Astrocyte (in vitro differentiated cells and primary cell): ENCODE measurements around the gene GALNT8. TPM values are rescaled to one million over a fixed set of nuclear protein-coding genes. Genes with fewer than 3 reads are reported as not detected.

Experiments
- DNase-seq: peaks from one replicate; pipeline ENCODE4 v3.0.0-alpha.2; 2010; ENCODE audit warnings: low read depth
- FAIRE-seq: peaks from 2 replicates; lab custom pipeline; 2011; peaks lifted over from hg19 to GRCh38; lab: Jason Lieb, UNC
- H2AFZ ChIP-seq: 2 replicates; pipeline ENCODE4 v1.6.0; 2012; ENCODE audit warnings: low read depth, low read length, inconsistent platforms
- H3K27ac ChIP-seq: 2 replicates; pipeline ENCODE4 v1.5.1; 2011; ENCODE audit warnings: low read depth, low read length, inconsistent platforms
- H3K27me3 ChIP-seq: 2 replicates; pipeline ENCODE4 v1.6.0; 2011; ENCODE audit warnings: low read length, inconsistent platforms; ENCODE audit not compliant: insufficient read depth
- H3K36me3 ChIP-seq: 2 replicates; pipeline ENCODE4 v1.5.1; 2011; ENCODE audit warnings: low read length, inconsistent platforms; ENCODE audit not compliant: insufficient read depth
- H3K4me1 ChIP-seq: 2 replicates; pipeline ENCODE4 v1.5.1; 2011; ENCODE audit warnings: low read length, inconsistent platforms; ENCODE audit not compliant: insufficient read depth
- H3K4me2 ChIP-seq: 2 replicates; pipeline ENCODE4 v1.6.0; 2012; ENCODE audit warnings: low read length, inconsistent platforms
- H3K4me3 ChIP-seq: 2 replicates; pipeline ENCODE4 v1.5.1; 2011; ENCODE audit warnings: low read depth, mild to moderate bottlenecking, low read length, inconsistent platforms; ENCODE audit not compliant: insufficient read depth
- H3K79me2 ChIP-seq: 2 replicates; pipeline ENCODE4 v1.6.0; 2012; ENCODE audit warnings: mild to moderate bottlenecking, low read length, inconsistent platforms; ENCODE audit not compliant: insufficient read depth
- H3K9ac ChIP-seq: 2 replicates; pipeline ENCODE4 v1.6.0; 2012; ENCODE audit warnings: mild to moderate bottlenecking, low read length, inconsistent platforms
- H3K9me3 ChIP-seq: 2 replicates; pipeline ENCODE4 v1.5.1; 2012; ENCODE audit warnings: low read depth, mild to moderate bottlenecking, low read length, inconsistent platforms; ENCODE audit not compliant: insufficient read depth
- H4K20me1 ChIP-seq: 2 replicates; pipeline ENCODE4 v1.6.0; 2012; ENCODE audit warnings: low read length, inconsistent platforms; ENCODE audit not compliant: insufficient read depth
- H3K27ac Mint-ChIP-seq: one replicate; pipeline ENCODE4 v1.8.0; 2021; ENCODE audit warnings: mild to moderate bottlenecking, mixed read lengths; ENCODE audit not compliant: unreplicated experiment
- H3K27me3 Mint-ChIP-seq: one replicate; pipeline ENCODE4 v1.8.0; 2021; ENCODE audit warnings: low read depth, mixed read lengths; ENCODE audit not compliant: unreplicated experiment
- H3K36me3 Mint-ChIP-seq: one replicate; pipeline ENCODE4 v1.8.0; 2021; ENCODE audit warnings: low read depth, mixed read lengths; ENCODE audit not compliant: unreplicated experiment
- H3K4me1 Mint-ChIP-seq: one replicate; pipeline ENCODE4 v1.8.0; 2021; ENCODE audit warnings: low read depth, mixed read lengths; ENCODE audit not compliant: unreplicated experiment
- H3K4me3 Mint-ChIP-seq: one replicate; pipeline ENCODE4 v1.8.0; 2021; ENCODE audit warnings: mild to moderate bottlenecking, moderate library complexity, mixed read lengths; ENCODE audit not compliant: unreplicated experiment
- H3K9me3 Mint-ChIP-seq: one replicate; pipeline ENCODE4 v1.8.0; 2021; ENCODE audit warnings: mild to moderate bottlenecking, mixed read lengths; ENCODE audit not compliant: unreplicated experiment
- EZH2 ChIP-seq: IDR thresholded peaks from 2 replicates; pipeline ENCODE4 v1.6.1; 2012; ENCODE audit warnings: mild to moderate bottlenecking, low read length, inconsistent platforms; ENCODE audit not compliant: insufficient read depth
- total RNA-seq: library from RNA; stranded (reverse); gene quantifications from 2 replicates; pipeline ENCODE4 v1.2.1, GENCODE V29; 2021
- TF ChIP-seq, protein P1 (sequence below): IDR thresholded peaks from 2 replicates; pipeline ENCODE4 v1.5.1; 2011; ENCODE audit warnings: low read depth, mild to moderate bottlenecking, inconsistent platforms, low read length, moderate library complexity; ENCODE audit not compliant: insufficient read depth

GALNT8 gene
- total RNA-seq, 1 donor from 2014 or later = 6.4 TPM

DNA sequence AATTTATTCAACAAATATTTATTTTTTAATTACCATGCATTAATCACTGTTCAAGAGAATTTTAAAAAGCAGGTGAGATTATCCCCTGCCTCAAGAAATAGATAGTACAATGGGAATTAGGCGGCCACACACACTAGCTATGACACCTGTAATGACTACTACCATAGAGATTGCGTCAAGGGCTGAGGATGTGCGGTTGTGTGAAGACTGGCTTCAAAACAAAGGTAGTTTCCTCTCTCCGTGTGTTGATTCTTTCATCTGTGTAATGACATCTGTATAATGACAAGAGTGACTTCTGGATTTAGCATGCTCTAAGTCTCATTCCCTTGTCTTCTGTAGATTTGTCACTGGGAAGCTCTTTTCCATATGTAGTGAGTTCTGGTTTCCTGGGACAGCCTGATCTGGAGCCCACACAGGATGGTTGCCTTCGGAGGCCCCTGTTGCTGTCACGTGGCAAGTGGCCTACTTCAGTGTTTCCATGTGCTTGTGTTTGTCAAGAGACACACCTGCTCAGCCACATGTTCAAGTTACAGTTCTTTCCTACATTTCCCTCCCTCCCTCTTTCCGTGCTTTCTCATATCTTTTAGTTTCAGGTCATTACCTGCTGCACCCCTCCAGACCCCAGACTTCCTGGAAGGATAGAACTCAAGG lies 64.3 kb downstream of the GALNT8 start:
- DNase-seq (no peak), FAIRE-seq (no peak)
- no peaks in the 10 kb centered on the region for H3K4me1 ChIP-seq
- Mint-ChIP-seq H3K9me3 (peaks cover 17% of the 10 kb centered on the region), H3K36me3 (no peaks in the 10 kb centered on the region), H3K4me3 (no peak overlapping the region), H3K4me1 (no peaks in the 10 kb centered on the region), H3K27me3 (peaks cover 9% of the 10 kb centered on the region), H3K27ac (no peak overlapping the region)
- no peaks in the 10 kb centered on the region for H3K36me3 ChIP-seq
- TF ChIP-seq, protein P1, sequence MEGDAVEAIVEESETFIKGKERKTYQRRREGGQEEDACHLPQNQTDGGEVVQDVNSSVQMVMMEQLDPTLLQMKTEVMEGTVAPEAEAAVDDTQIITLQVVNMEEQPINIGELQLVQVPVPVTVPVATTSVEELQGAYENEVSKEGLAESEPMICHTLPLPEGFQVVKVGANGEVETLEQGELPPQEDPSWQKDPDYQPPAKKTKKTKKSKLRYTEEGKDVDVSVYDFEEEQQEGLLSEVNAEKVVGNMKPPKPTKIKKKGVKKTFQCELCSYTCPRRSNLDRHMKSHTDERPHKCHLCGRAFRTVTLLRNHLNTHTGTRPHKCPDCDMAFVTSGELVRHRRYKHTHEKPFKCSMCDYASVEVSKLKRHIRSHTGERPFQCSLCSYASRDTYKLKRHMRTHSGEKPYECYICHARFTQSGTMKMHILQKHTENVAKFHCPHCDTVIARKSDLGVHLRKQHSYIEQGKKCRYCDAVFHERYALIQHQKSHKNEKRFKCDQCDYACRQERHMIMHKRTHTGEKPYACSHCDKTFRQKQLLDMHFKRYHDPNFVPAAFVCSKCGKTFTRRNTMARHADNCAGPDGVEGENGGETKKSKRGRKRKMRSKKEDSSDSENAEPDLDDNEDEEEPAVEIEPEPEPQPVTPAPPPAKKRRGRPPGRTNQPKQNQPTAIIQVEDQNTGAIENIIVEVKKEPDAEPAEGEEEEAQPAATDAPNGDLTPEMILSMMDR = no peak
- TF ChIP-seq EZH2 = no peak
- H2AFZ ChIP-seq = no peak overlapping the region
- no peak overlapping the region for H3K4me2 ChIP-seq
- no peaks in the 10 kb centered on the region for H4K20me1 ChIP-seq
- H3K27me3 ChIP-seq = no peaks in the 10 kb centered on the region
- no peak overlapping the region for H3K4me3 ChIP-seq
- H3K9me3 ChIP-seq = no peaks in the 10 kb centered on the region
- no peaks in the 10 kb centered on the region for H3K79me2 ChIP-seq
- H3K9ac ChIP-seq = no peak overlapping the region
- no peak overlapping the region for H3K27ac ChIP-seq

DNA sequence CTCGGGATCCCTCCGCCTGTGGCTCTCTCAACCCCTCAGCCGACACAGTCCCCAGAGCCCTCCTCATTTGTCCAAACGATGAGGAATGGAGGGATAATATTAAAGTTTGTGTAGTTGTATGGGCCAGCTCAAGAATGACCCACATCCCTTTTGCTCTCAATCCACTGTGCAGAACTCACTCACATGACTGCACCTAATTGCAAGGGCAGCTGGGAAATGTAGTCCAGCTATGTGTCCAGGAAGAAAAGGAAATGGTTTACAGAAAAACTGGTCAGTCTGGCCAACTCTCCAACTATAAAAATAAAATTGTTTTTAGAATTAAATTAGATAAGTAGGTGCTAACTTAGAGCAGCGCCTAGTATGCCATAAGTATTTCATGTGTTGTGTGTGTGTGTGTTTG lies 66.6 kb downstream of the GALNT8 start:
- Histone ChIP-seq H3K9ac (no peak overlapping the region), H4K20me1 (no peaks in the 10 kb centered on the region), H3K79me2 (no peaks in the 10 kb centered on the region), H3K4me1 (no peaks in the 10 kb centered on the region), H3K36me3 (no peaks in the 10 kb centered on the region), H3K9me3 (no peaks in the 10 kb centered on the region), H3K27me3 (no peaks in the 10 kb centered on the region), H3K4me2 (no peak overlapping the region), H3K27ac (no peak overlapping the region), H3K4me3 (no peak overlapping the region), H2AFZ (no peak overlapping the region)
- Mint-ChIP-seq H3K4me1 (no peaks in the 10 kb centered on the region), H3K27me3 (peaks cover 6% of the 10 kb centered on the region), H3K27ac (no peak overlapping the region), H3K4me3 (no peak overlapping the region), H3K9me3 (peaks cover 18% of the 10 kb centered on the region), H3K36me3 (no peaks in the 10 kb centered on the region)
- TF ChIP-seq EZH2 = no peak
- TF ChIP-seq, protein P1 = no peak
- DNase-seq (no peak), FAIRE-seq (no peak)

DNA sequence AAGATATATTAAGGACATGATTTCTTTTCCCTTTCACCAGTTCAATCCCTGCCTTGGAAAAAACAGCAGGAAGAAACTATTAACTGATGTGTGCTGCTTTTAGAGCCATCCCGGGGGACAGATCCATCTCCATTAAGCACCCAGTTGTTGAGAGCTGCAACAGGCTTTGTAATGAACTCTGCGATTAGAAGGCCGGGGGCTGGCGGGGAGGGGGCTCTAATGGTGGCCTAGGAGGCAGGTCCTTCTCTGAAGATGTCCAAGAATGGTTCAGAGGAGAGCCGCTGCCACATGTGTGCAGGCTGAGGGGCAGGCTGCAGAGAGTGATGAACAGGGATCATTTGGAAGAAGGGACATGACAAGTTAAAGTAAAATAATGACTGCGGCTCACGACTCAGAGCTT lies 67.8 kb downstream of the GALNT8 start:
- H3K27ac Mint-ChIP-seq = no peak overlapping the region
- FAIRE-seq (no peak), DNase-seq (no peak)
- H3K4me3 Mint-ChIP-seq = no peak overlapping the region
- H3K4me3 ChIP-seq = no peak overlapping the region
- H3K4me1 Mint-ChIP-seq = no peaks in the 10 kb centered on the region
- no peaks in the 10 kb centered on the region for H4K20me1 ChIP-seq
- no peak overlapping the region for H2AFZ ChIP-seq
- H3K9me3 ChIP-seq = no peaks in the 10 kb centered on the region
- H3K36me3 ChIP-seq = no peaks in the 10 kb centered on the region
- H3K27me3 ChIP-seq = no peaks in the 10 kb centered on the region
- no peaks in the 10 kb centered on the region for H3K36me3 Mint-ChIP-seq
- H3K27ac ChIP-seq = no peak overlapping the region
- H3K27me3 Mint-ChIP-seq = peaks cover 4% of the 10 kb centered on the region
- peaks cover 24% of the 10 kb centered on the region for H3K9me3 Mint-ChIP-seq
- no peak overlapping the region for H3K4me2 ChIP-seq
- H3K79me2 ChIP-seq = no peaks in the 10 kb centered on the region
- no peak overlapping the region for H3K9ac ChIP-seq
- TF ChIP-seq EZH2 = no peak
- TF ChIP-seq, protein P1 = no peak
- no peaks in the 10 kb centered on the region for H3K4me1 ChIP-seq
